ENCODE data around the gene PRKAG2.

The PRKAG2 gene

DNA sequence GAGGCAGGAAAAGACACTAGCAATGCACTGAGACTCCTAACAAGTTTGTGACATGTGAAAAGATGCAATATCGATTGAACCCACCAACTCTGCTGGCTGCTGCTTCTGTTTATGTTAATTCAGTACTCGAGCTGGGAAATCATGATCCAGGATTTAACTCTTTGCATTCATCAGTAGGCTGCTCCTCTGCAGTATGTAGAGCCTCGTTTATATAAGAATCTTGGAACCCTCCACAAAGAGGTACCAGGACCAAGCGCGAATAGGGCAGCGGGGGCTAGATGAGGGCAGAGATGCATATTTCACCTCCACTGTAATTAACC lies 7.8 kb downstream of the PRKAG2 start:
- H3K4me3 ChIP-seq (ENCODE audit: low read length) = no peak overlapping the region
- no peak for DNase-seq (ENCODE audit: low read depth)
- TF ChIP-seq, protein P1, sequence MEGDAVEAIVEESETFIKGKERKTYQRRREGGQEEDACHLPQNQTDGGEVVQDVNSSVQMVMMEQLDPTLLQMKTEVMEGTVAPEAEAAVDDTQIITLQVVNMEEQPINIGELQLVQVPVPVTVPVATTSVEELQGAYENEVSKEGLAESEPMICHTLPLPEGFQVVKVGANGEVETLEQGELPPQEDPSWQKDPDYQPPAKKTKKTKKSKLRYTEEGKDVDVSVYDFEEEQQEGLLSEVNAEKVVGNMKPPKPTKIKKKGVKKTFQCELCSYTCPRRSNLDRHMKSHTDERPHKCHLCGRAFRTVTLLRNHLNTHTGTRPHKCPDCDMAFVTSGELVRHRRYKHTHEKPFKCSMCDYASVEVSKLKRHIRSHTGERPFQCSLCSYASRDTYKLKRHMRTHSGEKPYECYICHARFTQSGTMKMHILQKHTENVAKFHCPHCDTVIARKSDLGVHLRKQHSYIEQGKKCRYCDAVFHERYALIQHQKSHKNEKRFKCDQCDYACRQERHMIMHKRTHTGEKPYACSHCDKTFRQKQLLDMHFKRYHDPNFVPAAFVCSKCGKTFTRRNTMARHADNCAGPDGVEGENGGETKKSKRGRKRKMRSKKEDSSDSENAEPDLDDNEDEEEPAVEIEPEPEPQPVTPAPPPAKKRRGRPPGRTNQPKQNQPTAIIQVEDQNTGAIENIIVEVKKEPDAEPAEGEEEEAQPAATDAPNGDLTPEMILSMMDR (IDR thresholded peaks at IDR 0.05; ENCODE audit: insufficient read depth, low read depth, low read length, missing control alignments) = no peak

DNA sequence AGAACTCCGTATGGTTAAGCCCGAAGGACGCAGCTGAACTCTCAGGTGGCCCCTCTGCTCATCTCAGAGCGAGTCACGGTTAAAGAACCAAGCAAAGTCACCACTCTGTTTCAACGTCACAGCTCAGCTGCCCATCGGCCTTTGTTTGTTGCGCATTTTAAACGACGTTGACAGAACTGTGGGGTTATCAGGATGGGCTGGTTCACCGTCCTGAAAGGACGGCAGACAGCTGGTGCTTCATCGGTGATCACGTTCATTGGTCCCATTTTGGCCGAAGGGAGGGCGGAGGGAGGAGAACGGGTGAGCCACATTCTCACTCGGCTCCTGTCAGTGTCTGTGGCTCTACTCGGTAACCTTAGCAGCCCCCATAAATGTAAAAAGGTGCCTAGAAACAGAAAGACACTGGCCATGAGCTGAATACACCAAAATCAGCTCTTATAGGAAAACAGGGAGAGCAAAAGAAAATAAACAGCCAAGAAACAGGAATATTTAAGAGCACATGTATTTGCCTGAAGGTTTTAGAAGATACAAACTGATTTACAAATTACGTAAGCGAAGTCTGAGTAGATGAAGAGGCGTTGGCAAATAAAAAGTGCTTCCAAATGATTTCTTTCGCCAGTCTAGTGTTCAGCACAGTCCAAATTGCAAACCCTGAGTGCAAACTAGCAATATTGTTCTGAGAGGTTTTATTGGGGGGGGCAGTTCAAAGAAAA lies 8.4 kb downstream of the PRKAG2 start:
- DNase-seq (ENCODE audit: low read depth) = no peak
- TF ChIP-seq, protein P1 (IDR thresholded peaks at IDR 0.05; ENCODE audit: insufficient read depth, low read depth, low read length, missing control alignments) = no peak

DNA sequence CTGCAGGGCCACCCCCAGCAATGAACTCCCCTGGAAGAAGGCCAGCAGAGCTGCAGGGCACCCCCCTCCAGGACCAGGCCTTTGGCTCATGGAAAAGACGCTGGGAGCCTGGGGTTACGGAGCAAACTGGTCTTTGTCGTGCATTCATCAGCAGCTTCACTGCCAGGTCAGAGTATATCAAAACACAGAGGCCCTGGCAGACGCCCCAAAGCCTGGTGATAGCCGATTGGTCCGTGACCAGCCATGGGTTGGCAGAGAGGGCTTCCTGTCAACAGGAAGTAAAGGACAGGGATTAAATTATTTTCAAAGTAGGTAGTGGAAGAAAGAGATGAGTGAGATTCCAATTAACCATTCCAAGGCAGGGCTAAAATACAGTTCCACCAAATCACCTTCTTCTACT lies 9.0 kb downstream of the PRKAG2 start:
- TF ChIP-seq, protein P1 (IDR thresholded peaks at IDR 0.05; ENCODE audit: insufficient read depth, low read depth, low read length, missing control alignments) = no peak
- no peak overlapping the region for H3K4me3 ChIP-seq (ENCODE audit: low read length)
- no peak for DNase-seq (ENCODE audit: low read depth)

More for the DNA sequence above, 8.4 kb downstream of the PRKAG2 start:
- no peak overlapping the region for H3K4me3 ChIP-seq (ENCODE audit: low read length)

DNA sequence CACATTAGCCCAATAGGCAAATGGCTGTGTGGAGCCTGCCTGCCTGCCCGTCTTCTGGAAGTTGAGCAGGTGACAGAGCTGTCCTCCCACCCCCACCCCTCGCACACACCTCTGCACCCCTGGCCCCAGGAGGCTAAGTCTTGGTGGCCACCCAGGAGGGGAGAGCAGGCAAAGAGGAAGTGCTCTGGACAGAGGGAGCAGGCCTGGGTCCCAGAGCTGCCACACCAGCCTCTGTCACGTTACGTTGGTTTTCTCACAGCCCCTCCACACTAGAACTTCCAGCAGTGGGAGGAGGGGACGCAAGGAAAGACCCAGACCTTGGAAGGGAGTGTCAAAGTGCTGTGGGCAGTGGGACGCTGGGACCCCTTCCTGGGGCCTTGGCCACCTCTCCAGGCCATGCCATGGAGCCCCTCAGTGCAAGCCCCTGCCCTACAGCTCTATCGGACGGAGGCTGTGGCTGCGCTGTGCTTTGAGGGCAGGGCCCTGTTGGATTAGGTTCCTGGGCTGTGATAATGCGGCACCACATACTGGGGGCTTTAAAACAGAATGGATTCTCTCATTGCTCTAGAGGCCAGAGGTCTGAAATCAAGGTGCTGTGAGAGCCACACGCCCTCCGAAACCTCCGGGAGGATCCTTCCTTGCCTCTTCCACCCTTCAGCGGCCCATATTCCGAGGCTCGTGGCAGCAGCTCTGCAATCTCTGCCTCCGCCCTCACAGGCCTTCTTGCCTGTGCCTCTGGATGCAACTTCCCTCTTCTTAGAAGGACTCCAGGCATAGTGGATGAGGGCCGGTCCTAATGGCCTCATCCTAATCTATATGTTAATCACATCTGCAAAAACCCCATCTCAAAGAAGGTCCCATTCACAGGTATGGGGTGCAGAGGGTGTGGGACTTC lies 9.9 kb downstream of the PRKAG2 start:
- H3K4me3 ChIP-seq (ENCODE audit: low read length) = no peak overlapping the region
- no peak for DNase-seq (ENCODE audit: low read depth)
- TF ChIP-seq, protein P1 (IDR thresholded peaks at IDR 0.05; ENCODE audit: insufficient read depth, low read depth, low read length, missing control alignments) = no peak

DNA sequence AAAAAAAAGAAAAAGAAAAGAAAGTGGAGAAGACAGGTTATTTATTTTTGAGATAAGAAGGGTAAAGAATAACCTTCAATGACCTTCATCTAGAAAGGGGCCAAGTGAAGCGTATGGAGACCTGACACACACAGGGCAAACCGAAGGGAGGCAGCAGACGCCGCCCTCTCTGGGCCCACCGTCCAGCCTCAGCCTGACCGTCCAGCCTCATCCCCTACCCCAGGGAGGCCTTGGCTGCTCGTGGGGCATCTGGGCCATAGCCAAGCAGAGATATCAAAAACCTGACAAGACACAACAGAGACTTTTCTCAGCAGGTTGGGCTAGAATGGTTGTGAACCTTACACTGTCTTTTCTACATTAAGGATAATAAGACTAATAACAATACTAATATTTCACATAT lies 10.9 kb downstream of the PRKAG2 start:
- TF ChIP-seq, protein P1 (IDR thresholded peaks at IDR 0.05; ENCODE audit: insufficient read depth, low read depth, low read length, missing control alignments) = no peak
- no peak overlapping the region for H3K4me3 ChIP-seq (ENCODE audit: low read length)
- no peak for DNase-seq (ENCODE audit: low read depth)

DNA sequence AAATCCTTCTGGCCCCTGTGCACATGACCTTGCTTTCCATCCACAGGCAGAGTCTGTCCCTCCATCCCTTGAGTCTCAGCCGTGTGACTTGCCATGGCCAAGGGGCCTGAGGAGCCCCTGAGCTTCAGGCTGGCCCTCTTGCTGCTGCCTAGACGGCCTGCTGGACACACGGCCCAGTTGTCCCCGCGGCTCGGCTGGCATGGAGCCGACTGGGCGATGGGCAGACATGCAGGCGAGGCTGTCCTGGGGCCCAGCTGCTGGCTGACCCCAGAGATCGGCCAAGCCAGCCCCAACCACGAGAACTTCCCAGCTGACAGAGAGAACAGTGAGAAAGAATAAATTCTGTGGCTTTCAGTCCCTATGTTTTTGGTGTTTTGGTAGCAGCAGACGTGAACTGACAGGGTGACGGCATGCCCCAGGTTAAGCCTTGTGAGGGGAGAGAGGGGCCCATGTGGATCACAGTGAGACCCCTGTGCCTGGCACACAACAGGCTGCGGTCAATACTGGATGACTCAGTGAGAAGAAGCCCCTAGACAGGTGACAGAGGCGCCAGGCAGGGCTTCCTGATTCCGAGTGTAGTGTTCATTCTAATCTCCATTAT lies 11.7 kb downstream of the PRKAG2 start:
- DNase-seq (ENCODE audit: low read depth) = no peak
- TF ChIP-seq, protein P1 (IDR thresholded peaks at IDR 0.05; ENCODE audit: insufficient read depth, low read depth, low read length, missing control alignments) = no peak

More for the DNA sequence above, 11.7 kb downstream of the PRKAG2 start:
- H3K4me3 ChIP-seq (ENCODE audit: low read length) = no peak overlapping the region
